ENCODE measurements around the gene PLCG1.

PLCG1 gene

GRCh38 chr20:41152108-41152757, 14.9 kb downstream of the PLCG1 start:
- no peak overlapping the region for H3K4me3 ChIP-seq (ENCODE audit: low read depth, low read length)
- TF ChIP-seq, protein P1, sequence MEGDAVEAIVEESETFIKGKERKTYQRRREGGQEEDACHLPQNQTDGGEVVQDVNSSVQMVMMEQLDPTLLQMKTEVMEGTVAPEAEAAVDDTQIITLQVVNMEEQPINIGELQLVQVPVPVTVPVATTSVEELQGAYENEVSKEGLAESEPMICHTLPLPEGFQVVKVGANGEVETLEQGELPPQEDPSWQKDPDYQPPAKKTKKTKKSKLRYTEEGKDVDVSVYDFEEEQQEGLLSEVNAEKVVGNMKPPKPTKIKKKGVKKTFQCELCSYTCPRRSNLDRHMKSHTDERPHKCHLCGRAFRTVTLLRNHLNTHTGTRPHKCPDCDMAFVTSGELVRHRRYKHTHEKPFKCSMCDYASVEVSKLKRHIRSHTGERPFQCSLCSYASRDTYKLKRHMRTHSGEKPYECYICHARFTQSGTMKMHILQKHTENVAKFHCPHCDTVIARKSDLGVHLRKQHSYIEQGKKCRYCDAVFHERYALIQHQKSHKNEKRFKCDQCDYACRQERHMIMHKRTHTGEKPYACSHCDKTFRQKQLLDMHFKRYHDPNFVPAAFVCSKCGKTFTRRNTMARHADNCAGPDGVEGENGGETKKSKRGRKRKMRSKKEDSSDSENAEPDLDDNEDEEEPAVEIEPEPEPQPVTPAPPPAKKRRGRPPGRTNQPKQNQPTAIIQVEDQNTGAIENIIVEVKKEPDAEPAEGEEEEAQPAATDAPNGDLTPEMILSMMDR (conservative IDR thresholded peaks at IDR 0.05; ENCODE audit: low read depth, low read length), result no peak
- no peak for DNase-seq (ENCODE audit: low read depth)

DNA sequence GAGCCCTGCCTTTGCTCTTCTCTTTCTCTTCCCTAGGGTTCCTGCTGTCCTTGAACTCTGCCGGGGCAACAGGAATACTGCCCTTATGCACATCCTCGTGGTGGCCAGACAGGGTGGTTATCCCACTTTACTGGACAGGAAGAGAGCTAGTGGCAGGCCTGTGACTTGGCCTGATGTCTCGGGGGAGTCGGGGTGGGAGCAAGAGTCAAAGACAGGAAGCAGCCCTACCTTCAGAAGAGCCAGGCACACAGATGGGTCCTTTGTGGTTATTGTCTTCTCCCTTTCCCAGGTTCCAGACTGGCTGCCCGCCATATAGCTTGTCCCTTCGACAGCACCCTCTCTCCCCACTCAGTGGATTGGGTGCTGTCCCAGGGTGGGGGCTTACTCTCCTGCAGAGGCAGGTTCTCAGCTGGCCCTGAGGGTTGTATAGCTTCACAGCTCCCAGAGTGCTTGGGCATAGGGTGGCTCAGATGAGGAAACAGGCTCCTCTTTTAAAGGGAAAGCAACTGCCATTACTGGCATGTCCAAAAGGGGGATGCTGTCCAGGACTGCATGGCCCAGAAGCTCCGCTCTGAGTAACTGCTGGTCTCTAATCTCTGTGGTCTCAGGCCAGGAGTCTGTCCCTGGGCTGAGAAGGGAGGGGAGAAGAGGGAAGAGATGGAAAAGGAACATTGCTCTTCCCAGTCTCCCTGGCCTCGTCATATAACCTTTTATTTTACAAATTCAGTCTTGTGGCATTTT, 17.3 kb downstream of the PLCG1 start:
- TF ChIP-seq, protein P1 (conservative IDR thresholded peaks at IDR 0.05; ENCODE audit: low read depth, low read length), result peak; percentile 13
- DNase-seq (ENCODE audit: low read depth), result no peak
- no peak overlapping the region for H3K4me3 ChIP-seq (ENCODE audit: low read depth, low read length)

- DNase-seq (ENCODE audit: low read depth), result peak; percentile 38
- H3K4me3 ChIP-seq (ENCODE audit: low read depth, low read length), result no peak overlapping the region
- TF ChIP-seq, protein P1 (conservative IDR thresholded peaks at IDR 0.05; ENCODE audit: low read depth, low read length), result no peak
These were observed 17.9 kb downstream of the PLCG1 start for GRCh38 chr20:41155261-41155660.

DNA sequence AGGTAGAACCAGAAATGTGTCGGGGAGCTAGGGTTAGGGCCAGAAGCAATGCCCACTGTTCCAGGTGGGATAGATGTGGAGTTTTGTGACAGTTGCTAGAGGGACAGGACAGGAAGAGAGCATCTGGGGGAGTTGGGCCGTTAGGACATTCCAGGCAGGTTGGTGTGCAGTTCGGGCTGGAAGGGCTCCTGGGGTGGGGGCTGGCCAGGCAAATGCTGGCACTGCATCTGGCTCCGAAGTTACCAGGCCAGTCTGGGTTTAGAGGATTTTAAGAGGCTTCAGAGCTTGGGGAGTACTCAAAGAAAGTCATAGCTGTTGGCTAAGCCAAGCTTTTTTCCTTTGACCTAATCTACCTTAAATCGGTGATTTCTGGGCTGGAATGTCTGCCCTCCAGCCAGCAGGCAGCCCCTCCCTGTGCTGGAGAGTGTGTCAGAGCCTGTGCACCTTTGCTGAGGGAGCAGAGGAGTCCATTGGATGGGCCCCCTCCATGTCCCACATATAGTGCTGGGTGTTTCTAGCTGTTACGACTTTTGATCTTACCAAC, 20.8 kb downstream of the PLCG1 start:
- TF ChIP-seq, protein P1 (conservative IDR thresholded peaks at IDR 0.05; ENCODE audit: low read depth, low read length), result no peak
- no peak for DNase-seq (ENCODE audit: low read depth)
- H3K4me3 ChIP-seq (ENCODE audit: low read depth, low read length), result no peak overlapping the region

DNA sequence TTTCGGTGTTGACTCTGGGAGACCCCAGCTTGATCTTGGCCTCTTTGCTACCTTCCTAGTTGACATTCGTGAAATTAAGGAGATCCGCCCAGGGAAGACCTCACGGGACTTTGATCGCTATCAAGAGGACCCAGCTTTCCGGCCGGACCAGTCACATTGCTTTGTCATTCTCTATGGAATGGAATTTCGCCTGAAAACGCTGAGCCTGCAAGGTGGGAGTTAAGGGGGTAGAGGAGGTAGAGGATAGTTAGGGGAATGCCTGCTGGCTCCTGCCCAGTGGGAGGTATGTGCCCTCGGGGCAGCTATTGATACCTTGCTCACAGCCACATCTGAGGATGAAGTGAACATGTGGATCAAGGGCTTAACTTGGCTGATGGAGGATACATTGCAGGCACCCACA, 22.2 kb downstream of the PLCG1 start:
- TF ChIP-seq, protein P1 (conservative IDR thresholded peaks at IDR 0.05; ENCODE audit: low read depth, low read length), result no peak
- DNase-seq (ENCODE audit: low read depth), result no peak
- no peak overlapping the region for H3K4me3 ChIP-seq (ENCODE audit: low read depth, low read length)

DNA sequence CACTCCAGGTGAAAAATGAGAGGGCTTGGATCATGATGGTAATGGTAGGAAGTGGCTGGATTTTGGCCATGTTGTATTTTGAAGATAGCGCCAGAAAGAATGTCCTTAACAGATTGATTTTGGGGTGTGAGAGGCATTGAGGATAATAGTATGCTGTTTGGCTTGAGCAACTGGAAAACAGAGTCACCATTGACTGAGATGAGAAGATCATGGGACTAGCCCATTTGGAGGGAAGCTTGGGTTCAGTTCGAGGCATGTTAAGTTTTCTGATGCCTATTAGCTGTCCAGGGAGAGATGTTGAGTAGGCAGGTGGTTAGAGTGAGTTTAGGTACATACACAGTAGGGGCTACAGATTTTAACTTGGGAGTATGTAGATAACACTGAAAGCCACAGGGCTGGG, 23.3 kb downstream of the PLCG1 start:
- no peak for DNase-seq (ENCODE audit: low read depth)
- TF ChIP-seq, protein P1 (conservative IDR thresholded peaks at IDR 0.05; ENCODE audit: low read depth, low read length), result no peak
- no peak overlapping the region for H3K4me3 ChIP-seq (ENCODE audit: low read depth, low read length)

Data from choroid plexus epithelial cell (primary cell).